ENCODE results near the gene ZSWIM1. TPM values are rescaled to one million over a fixed set of nuclear protein-coding genes. Genes with fewer than 3 reads are reported as not detected.

Gene ZSWIM1
- total RNA-seq, 1 experiment from 2014 or later = 13.2 TPM

- peak; percentile 100 for DNase-seq (ENCODE audit: low spot score)
- intact Hi-C loops (cut with micrococcal nuclease; ENCODE audit: unreplicated experiment) = no loop called here
- ChIA-PET CTCF (no interaction called here), POLR2A (ENCODE audit: low non-redundant PET) (no interaction called here)
- no peaks in the 10 kb centered on the region for H3K9me3 ChIP-seq (ENCODE audit: low read depth, low read length, poor library complexity, severe bottlenecking)
- H3K4me1 ChIP-seq (ENCODE audit: insufficient read depth, low read length, poor library complexity, severe bottlenecking) = peaks cover 5% of the 10 kb centered on the region
- BruUV-seq (replicated peaks) = no TSS peak
- H3K27me3 ChIP-seq (replicated peaks; ENCODE audit: insufficient read depth, low read depth, low read length, poor library complexity) = no peaks in the 10 kb centered on the region
- peak within 1 kb of the TSS; percentile 69 for H3K27ac ChIP-seq (ENCODE audit: low read depth, low read length, poor library complexity, severe bottlenecking)
- H3K36me3 ChIP-seq (ENCODE audit: insufficient read depth, low read length, poor library complexity, severe bottlenecking) = no peaks in the 10 kb centered on the region
- H3K4me3 ChIP-seq (ENCODE audit: low read depth, low read length, poor library complexity, severe bottlenecking) = peak within 1 kb of the TSS; percentile 78
- TF ChIP-seq EZH2 (IDR thresholded peaks at IDR 0.05; ENCODE audit: borderline replicate concordance, low read depth, low read length, poor library complexity, severe bottlenecking) = no peak
- no peak for TF ChIP-seq CTCF (conservative IDR thresholded peaks at IDR 0.05; ENCODE audit: low read depth, low read length)
Observed at GRCh38 chr20:45857114-45857881, 23.7 kb upstream of the ZSWIM1 start, which contains the start of the genes ACOT8 and ZSWIM3. Gene ACOT8, minus strand, starts transcription at chr20:45857392. Its CDS starts 77 bp downstream, at chr20:45857315. Gene ZSWIM3, plus strand, starts transcription at chr20:45857614. Its CDS starts 212 bp downstream, at chr20:45857826.

- BruUV-seq (replicated peaks) = no TSS peak
- Histone ChIP-seq H3K27ac (ENCODE audit: low read depth, low read length, poor library complexity, severe bottlenecking) (no peak overlapping the region), H3K4me3 (ENCODE audit: low read depth, low read length, poor library complexity, severe bottlenecking) (peak overlapping the region; percentile 78), H3K27me3 (replicated peaks; ENCODE audit: insufficient read depth, low read depth, low read length, poor library complexity) (no peaks in the 10 kb centered on the region), H3K36me3 (ENCODE audit: insufficient read depth, low read length, poor library complexity, severe bottlenecking) (no peaks in the 10 kb centered on the region), H3K9me3 (ENCODE audit: low read depth, low read length, poor library complexity, severe bottlenecking) (no peaks in the 10 kb centered on the region), H3K4me1 (ENCODE audit: insufficient read depth, low read length, poor library complexity, severe bottlenecking) (peaks cover 5% of the 10 kb centered on the region)
- ChIA-PET CTCF (no interaction called here), POLR2A (ENCODE audit: low non-redundant PET) (interaction anchor here (0.5 kb wide), 1 partner anchor 8 kb away, joined by 5 read pairs; no protein-coding TSS in a partner anchor)
- intact Hi-C loops (cut with micrococcal nuclease; ENCODE audit: unreplicated experiment) = no loop called here
- peak; percentile 29 for DNase-seq (ENCODE audit: low spot score)
- TF ChIP-seq CTCF (conservative IDR thresholded peaks at IDR 0.05; ENCODE audit: low read depth, low read length) = no peak
Observed at GRCh38 chr20:45857882-45858216, 23.2 kb upstream of the ZSWIM1 start.

GRCh38 chr20:45859916-45860315 lies 21.1 kb upstream of the ZSWIM1 start:
- no peak overlapping the region for H3K4me3 ChIP-seq (ENCODE audit: low read depth, low read length, poor library complexity, severe bottlenecking)
- DNase-seq (ENCODE audit: low spot score) = no peak
- peaks cover 5% of the 10 kb centered on the region for H3K4me1 ChIP-seq (ENCODE audit: insufficient read depth, low read length, poor library complexity, severe bottlenecking)
- intact Hi-C loops (cut with micrococcal nuclease; ENCODE audit: unreplicated experiment) = no loop called here
- CTCF ChIA-PET = no interaction called here
- H3K36me3 ChIP-seq (ENCODE audit: insufficient read depth, low read length, poor library complexity, severe bottlenecking) = no peaks in the 10 kb centered on the region
- H3K27me3 ChIP-seq (replicated peaks; ENCODE audit: insufficient read depth, low read depth, low read length, poor library complexity) = no peaks in the 10 kb centered on the region
- POLR2A ChIA-PET (ENCODE audit: low non-redundant PET) = interaction anchor here (0.5 kb wide), 1 partner anchor 47 kb away, joined by 3 read pairs; the partner anchor contains the start of gene UBE2C
- TF ChIP-seq CTCF (conservative IDR thresholded peaks at IDR 0.05; ENCODE audit: low read depth, low read length) (no peak), EZH2 (IDR thresholded peaks at IDR 0.05; ENCODE audit: borderline replicate concordance, low read depth, low read length, poor library complexity, severe bottlenecking) (no peak)
- no peak overlapping the region for H3K27ac ChIP-seq (ENCODE audit: low read depth, low read length, poor library complexity, severe bottlenecking)
- H3K9me3 ChIP-seq (ENCODE audit: low read depth, low read length, poor library complexity, severe bottlenecking) = no peaks in the 10 kb centered on the region
- no TSS peak for BruUV-seq (replicated peaks)

Data from A673 (cell line).